IPS DF 19.7 (cell line): ENCODE results near the gene LRMDA.

Experiments
- DNase-seq: peaks from one replicate; pipeline ENCODE4 v3.0.0-alpha.2; 2013; ENCODE audit warnings: low read depth, low spot score

LRMDA gene

DNA sequence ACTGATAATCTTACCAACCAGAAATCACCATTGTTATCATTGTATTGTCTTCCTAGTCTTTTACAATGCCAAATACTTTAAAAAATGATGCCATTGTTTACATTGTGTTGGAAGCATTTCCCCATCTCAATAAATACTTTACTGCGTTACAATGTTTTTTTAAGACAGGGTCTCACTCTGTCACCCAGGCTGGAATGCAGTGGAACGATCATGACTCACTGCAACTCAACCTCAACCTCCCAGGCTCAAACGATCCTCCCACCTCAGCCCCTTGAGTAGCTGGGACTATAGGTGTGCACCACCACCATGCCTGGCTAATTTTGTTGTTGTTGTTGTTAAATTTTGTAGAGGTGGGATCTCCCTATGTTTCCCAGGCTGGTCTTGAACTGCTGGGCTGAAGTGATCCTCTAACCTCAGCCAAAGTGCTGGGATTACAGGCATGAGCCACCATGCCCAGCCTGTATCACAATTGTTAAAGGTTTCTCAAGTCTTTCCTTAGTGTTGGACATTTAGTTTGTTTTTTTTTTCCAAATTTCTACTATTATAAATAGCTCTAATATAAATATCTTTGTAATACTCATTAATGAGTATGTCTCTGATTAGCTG is 13.5 kb downstream of the LRMDA start:
- no peak for DNase-seq

DNA sequence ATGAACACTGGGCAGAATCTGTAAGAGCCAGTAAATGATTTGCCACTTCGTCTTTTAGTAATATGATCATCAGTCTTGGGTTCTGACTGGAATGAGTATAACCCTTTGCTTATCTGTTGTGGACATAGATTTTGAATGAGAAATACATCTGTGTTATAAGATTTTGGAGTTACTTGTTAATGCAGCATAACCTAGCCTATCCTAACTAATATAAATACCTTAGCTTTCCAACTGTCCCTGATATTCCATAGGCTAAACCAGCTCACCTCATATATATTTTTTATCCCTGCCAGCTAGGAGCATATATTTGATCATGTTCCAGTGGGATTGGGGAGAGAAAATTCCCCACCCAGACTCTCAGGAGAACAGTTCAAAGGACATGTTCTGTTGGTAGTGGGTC is 15.1 kb downstream of the LRMDA start:
- DNase-seq, result no peak

DNA sequence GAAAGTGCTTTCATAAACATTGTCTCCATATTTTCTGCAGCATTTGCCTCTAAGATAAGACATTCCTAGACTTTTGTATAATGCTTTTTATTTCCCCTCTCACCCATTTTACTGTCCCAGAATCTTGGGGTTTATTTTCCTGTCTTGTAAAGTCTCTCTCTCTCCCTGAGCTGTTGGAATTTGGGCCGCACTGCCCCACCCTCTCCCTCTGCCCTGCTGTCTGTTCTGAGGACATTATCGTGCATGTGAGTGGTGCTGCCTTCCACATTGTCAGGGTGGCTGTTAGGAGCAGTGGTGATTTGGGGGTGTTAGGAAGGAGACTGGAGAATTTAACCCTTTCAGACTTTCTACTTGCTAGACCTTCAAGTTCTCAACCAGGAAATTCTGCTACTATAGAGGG is 16.7 kb downstream of the LRMDA start:
- no peak for DNase-seq

DNA sequence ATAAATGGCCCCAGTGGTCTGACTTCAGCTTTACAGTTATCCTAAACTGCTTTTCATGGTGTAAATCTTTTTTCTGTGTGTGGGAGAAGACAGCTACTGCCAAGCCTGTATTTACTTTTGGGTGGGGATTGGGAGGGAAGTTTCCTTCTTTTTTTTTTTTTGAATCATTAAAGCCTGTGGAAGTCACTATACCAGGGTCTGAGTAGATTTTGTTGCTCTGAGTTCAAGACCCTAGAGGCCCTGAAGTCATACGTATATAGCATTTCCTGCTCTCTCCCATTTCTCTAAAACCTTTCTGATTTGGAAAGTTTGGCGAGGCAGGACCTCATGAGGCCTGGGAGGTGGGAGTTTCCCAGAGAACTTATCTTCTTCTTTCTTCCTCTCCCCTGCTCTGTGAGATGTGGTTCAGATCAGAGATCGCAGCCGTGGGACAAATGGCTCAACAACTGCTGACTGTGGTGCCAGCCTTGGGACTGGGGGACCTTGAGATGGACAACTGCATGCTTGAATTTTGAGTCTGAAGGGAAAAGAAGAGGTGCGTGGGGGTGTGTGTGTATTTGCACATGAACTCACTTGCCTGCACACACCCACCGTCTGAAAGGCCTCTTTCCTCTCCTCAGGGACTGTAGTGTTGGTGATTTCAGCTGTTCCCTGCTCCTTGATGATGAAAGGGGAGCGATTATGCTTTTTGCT is 18.1 kb downstream of the LRMDA start:
- DNase-seq, result no peak

DNA sequence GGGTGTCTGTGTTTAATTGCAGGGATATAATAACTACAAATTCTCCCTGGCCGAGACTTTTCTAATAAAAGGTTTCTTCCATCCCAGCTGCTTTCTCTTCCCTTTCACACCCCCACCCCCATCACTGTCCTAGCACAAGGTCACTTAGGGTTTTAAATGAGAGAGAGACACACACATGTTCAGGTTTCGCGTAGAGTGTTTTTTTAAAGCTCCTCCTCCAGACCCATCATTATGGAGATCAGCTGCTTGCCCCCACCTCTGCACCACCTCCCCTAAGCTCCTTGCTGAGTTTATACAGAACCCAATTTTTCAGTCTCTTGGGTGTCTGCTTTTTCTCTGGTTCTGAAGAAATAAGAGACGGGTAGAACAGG is 18.6 kb downstream of the LRMDA start:
- no peak for DNase-seq

DNA sequence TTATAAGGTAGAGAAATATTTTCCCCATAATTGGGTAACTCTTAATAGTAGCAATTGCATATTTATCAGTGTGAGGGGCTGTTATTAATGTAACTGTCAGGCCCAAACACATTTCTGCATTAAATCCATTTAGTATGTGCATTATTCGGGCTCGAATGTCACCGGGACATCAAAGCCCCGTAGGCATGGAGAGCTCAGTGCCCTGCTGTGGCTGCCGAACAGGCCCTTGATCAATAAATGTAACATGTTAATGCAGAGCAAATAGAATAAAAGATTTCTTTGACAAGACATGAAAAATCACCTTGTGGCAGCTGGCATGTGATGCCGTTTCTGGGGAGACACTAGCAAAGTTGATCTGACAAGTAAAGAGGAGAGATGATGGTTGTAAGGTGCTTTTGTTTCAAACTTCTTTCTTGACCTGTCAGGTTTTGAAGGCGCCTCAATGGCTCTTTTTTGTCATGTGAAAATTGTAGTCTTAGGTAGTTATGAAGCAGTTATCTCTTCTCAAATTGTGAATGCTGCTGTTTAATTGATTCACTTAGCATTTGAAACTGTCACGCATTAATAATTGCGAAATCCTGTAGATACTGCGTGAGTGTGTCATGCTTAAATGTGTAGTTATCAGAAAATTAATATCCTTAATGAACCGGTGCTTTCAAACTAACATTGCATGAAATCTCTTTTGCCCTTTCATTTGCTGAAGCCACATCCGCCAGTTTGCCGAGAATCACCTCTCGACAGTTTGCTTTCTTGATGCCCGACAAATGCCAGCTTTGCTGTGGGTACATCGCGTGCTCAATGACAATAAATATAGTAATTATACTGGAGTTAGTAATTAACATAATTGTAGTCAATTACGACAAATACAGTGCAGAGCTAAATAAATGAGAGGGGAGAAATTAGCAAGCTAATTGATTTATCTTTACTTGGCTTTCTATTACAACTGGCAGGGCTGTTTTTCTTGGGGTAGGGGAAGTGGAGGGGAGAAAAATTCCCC is 19.5 kb downstream of the LRMDA start:
- no peak for DNase-seq

DNA sequence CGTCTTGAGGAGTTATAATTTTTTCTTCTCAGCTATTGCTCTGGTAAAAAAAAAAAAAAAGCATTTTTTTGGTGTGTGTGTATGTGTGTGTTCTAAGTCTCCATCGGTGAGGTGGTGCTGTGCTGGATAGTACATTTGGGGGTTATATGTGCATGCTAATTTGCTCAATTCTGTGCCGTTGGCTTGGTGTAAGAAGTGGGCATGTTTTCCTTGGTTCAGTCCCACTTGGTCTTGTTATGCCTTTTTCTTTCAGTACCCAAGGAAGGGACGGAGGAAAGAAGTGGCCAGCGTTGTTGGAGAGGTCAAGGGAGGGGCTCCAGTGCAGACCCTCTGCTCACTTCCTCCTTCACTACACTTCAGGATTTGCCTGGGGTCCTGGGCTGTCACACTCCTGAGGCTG is 20.4 kb downstream of the LRMDA start:
- no peak for DNase-seq

DNA sequence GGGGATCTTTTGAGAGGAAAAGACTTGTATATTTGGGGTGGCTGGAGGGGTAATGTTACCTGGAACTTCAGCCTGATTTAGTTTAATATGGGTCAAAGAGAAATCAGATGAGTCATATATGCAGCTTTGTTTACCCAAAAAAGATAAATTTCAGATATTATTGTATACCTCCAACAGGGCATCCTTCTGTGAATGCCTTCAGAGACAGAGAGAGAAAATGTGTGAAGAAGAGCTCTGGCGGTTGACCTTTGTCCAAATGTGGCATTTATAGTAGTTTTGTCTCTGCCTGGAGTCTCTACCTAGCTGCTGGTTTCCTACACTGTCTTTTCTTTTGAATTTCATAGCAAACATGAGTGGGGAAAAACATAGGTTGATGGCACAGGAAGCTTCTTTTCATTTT is 21.6 kb downstream of the LRMDA start:
- no peak for DNase-seq

DNA sequence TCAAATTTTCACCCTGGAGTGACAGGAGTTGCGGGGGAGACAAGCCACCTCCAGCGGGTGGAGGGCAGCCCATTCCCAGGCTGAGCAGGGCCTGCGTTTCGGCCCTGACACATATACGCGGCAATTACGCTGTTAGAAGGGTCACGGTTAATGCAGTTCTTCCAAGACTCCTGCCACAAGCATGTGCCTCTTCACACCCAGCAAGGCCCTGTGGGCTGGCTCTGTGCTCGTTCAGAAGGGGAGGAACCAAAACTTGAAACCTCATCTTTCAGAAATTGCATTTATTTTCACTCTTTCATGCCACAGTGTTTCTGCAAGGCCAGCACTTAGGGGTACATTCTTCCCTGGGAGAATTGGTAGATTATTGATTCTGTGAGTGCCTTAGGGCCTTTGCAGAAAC is 24.7 kb downstream of the LRMDA start:
- no peak for DNase-seq

DNA sequence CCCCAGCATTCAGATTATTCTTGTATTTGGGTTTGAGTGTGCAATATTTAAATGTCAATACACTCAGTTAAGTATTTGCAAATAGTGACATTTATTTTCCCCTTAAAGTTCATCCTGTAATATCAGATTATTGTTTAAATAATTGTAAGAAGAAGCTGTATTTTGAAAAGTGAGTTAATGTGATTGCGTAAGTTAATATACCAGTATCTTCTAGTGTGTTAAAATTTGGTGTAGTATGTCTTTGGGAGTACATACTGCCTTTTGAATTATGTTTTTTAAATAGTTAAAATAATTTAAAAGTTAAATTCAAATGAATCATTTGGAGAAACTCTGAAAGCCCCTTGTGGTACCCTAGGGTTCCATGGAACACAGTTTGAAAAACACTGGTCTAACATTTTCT is 28.6 kb downstream of the LRMDA start:
- DNase-seq, result no peak

DNA sequence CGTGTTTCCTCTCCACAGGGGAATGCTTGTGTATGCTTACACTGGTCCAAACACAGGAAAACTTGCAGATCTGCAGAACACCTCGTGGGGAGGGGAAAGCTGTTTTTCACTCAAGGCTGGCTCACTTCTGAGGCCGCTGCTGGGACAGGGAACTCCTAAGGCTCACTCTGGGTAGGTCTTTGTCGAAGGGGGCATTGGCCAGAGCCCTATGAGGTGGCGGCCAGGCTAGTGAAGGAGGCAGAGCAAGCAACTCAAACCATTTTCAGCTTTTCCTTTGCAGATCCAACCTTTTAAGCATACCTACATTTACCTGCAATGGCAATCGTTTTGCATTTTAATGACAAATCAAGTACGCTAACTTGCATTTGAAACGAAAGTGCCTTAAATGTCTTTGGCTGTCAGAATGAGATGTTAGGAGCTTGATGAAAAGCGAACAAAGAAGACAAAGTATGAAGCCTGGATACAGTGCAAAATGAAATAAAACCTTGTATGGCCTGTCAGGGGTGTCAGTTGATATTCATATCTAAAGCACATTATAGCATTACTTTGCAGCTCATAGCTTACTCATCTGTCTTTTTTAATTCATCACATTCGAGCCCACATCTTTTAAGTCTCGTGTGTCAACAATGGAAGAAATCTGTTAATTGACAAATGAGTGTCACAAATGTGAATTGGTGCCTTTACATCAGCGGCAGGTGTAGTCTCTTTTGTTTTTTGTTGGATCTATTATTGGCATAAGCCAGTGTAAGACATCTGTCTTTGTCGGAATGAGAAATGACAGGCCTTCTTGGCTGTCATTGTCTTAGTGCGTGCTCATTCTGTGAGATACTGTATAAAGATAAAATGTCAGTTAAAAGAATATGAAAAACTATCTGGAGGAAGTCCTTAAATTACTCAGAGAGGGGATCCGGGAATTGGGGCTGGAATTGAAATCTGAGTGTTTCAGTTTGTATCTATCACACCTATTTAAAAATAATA is 30.5 kb downstream of the LRMDA start:
- DNase-seq, result no peak

DNA sequence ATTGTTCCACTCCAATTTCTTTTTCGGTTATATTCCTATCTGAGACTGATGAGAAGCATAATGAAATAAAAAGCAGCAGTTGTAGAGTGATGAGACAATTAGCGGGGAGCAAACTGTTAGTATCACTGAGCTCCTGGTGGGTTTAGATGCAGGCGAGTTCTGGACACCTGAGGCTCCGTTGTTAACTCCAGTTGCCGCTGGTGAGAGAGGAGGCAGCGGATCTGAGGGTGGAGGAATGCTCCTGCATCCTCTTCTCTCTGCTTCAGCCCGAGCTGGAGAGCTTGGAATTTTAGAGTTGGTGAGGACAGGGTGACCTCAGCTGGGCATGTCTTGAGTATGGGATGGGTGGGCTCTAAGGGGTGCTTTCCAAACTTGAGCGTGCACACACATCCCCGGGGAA is 31.4 kb downstream of the LRMDA start:
- no peak for DNase-seq

DNA sequence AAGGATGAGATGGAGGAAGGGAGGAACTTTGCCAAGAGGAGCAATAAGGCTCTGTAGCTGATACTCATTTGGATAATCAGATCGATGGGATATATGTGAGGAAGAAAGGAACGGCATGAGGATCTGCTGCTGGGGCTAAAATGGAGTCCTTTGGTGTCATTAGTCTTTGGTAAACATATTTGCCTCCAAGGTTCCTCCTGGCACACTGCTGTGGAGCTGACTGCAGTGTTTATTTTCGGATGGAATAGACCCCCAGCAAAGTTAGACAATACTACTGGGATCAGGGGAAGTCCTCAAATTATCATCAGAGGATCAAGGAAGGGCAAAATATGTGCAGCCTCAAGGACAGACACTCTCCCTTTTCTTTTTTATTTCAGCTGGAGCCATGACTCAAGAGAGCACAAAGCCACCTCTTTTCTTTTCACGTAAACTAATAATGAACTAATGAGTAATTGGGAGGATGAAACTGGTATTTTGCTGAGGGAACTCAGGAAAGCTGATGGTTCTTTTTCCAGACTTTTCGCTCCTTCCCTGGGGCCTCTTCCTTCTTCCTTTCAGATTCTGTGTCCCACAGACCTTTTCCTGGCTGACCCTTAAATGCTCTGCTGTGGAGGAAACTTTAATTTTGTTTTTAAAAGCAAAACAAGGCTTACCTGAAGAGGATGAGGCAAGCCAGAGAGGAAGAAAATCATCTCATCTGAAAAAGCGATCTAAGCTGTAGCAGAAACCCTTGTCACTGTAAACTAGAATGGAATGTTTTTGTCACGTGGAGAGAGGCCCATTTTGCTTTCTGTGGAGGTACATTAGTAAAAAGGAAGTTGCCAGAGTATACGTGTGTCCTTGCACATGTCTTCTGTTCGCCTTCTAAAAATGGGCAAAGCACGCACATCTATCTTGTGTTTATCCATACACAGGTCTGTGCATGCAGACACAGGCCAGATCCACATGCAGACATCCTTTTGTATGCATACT is 33.3 kb downstream of the LRMDA start:
- DNase-seq, result no peak

DNA sequence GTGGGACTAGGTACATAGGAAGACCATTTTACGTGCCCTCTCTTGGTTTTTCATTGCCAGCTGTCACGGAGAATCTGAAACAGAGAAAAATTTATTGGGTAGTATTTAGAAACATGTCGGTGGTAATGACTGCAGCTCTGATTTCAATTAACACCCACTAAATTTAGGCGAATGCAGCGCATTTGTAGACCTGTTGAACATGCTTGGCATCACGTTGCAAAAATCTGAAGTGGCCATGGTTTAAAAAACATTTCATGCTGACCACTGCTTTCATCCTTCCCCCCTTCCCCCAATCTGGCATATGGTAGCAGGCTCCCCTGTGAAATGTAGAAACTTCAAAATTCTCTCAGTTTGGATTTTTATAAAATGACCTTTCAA is 34.0 kb downstream of the LRMDA start:
- no peak for DNase-seq

DNA sequence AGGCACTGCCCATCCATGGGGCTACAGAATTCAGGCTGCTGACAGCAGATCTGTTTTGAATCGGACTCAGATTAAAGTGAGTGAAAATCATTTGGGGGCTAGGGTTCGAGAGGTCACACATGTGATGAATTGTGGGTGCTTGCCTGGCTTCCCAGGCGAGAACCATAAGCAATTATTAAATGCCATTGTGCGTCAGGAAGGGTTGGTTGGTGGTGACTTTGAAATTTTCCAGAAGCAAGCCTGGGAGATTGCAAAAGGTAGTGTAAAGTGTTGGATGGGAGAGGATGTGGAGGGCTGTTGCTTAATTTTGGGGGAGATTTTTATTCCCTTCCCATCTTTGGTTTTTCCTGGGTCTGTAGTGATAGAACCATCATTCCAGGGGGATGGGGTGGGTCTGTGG is 34.6 kb downstream of the LRMDA start:
- no peak for DNase-seq

DNA sequence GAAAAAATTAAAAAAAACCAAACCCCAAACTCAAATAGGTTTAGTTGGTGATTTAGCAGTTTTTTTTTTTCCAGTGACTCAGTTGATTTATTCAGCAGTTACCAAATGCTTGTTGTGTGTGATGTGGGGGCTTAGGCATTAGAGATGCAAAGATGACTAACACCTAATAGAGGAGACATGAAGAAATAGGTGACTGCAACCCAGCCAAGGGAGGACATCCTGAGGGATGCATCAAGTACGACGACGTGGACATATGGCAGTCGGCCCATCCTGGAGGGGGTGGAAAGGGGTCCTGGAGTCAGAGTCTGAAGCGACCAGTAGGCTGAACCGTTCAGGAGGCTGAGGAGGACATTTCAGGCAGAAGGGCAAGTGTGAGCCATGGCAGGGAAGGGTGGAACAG is 35.5 kb downstream of the LRMDA start:
- no peak for DNase-seq

DNA sequence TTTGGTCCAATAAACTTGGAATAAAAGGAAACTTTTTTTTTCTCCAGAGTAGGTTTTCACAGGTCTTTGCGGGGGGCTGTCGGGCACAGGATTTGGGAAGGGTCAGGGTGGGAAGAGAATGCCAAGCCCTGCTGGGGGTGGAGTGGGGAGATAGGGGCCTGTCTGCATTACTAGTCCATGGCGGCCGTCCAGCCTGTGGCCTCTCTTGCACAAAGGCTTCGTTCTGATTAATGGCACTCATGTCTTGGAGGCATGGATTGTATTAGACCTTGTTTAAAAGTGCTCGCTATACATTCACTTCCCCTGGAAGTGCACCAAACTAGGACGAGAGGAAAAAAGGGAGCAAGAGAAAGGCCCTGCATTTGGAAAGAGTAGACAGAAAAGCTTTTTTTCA is 37.2 kb downstream of the LRMDA start:
- no peak for DNase-seq

DNA sequence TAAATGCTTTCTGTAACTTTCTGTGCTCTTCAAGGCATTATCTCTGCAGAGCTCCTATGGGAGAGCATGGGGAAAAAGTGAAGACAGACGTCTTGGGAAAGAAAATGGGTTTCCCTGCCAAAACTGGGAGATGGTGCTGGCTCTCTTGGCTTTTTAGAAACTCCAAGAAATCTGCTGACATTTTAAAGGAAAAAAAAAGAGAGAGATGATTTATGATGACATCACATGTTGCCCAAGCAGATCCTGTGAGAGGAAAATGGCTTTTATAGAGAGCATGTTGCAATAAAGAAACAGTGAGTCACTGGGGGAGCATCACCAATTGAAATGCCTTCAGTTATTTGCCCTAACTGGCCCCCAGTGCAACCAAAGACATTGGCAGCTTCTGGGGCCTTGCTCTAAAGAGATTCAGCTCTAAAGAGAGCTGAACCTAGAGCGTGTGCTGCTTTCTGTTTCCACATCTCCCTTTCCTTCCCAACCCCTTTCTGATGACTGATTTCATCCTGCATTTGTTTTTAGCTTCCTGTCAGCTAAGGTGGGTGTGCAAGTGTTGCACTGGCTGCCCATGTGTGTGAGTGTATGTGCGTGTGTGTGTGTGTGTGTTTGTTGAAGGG is 37.7 kb downstream of the LRMDA start:
- DNase-seq, result no peak

DNA sequence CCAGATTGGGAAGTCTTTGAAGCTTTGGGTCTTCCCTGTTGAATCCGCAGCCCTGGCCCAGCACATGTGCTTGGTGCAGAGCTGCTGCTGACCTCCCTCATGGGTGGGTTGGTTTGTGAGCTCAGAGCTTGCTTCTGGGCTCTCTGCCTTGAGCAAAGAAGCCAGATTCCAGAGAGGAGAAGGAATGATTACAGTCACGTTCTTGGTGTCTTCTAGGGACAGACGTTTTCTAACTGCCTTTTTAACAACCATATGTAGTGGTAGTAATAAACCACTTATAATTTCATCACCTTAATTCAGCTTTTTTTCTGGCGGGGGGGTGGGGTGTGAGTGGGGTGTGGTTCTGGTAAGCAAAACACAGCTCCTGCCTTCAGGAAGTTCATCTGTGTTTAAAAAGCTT is 39.5 kb downstream of the LRMDA start:
- no peak for DNase-seq

DNA sequence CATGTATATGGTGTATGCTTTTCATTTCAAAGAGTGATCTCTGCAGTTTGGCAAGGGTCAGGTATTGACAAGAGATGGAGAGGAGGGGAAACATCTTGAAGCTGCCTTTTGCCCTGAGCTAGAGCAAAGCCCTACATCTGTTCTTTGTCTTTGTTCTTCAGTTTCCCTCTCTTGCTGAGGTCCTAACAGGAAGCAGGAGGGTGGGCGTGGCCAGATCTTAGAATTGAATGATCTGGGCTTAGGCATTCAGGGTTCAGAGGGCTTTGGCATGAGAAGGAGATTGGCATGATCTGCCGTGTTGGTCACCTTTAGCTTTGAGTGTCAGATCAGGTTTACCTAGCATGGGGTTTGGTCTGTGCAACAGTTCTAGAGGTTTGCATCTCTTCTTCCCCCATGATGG is 41.3 kb downstream of the LRMDA start:
- DNase-seq, result no peak
